H1 (cell line): Measurements from ENCODE around the gene CNTF.

ENCODE experiments used
- BRCA1 ChIP-seq: IDR thresholded peaks from 2 replicates; pipeline ENCODE4 v1.6.1; 2012; ENCODE audit warnings: low read depth, low read length, improper control_type of control experiment
- EZH2 ChIP-seq: fragments of 200-600 bp; sonication (generic); IDR thresholded peaks from 2 replicates; pipeline ENCODE4 v1.7.1; 2012; ENCODE audit warnings: low read depth, mild to moderate bottlenecking, moderate library complexity, low read length, inconsistent platforms; ENCODE audit not compliant: severe bottlenecking
- JUN ChIP-seq: IDR thresholded peaks from 2 replicates; pipeline ENCODE4 v1.6.1; 2011; ENCODE audit warnings: low read depth, mild to moderate bottlenecking, improper control_type of control experiment, low read length
- TF ChIP-seq, protein P1 (sequence below): IDR thresholded peaks from 2 replicates; pipeline ENCODE4 v1.6.1; 2011; ENCODE audit warnings: low read length, improper control_type of control experiment
- TF ChIP-seq, protein P2 (sequence below): IDR thresholded peaks from 2 replicates; pipeline ENCODE4 v1.6.1; 2012; ENCODE audit warnings: low read length, inconsistent platforms

DNA sequence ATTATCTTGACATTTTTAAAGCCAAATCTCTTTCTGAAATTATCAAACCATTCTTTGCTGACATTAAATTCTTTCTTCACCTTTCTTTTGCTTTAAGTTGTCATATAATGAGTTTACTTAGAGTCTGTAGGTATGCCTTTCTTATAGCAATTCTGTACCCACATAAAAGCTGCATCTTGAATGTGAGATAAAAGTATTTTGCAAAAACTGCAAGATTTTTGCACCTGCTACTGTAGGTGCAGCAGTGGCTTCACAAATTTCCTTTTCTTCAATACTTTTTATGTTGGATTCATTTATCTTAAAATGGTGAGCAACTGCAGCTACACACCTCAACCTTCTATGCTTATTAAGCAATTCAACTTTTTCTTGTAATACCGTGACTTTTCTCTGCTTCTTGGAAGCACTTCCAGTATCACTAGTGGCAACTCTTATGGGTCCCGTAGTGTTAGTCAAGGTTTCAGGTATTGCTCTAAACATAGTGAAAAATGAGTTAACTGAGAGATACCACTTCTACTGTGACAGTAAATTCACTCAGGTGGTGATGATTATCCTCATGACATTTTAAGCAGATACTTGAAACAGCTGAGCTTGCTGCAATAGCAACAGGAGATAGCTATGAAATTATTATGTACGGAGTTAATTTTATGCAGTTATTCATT is 24.9 kb upstream of the CNTF start:
- TF ChIP-seq, protein P1, sequence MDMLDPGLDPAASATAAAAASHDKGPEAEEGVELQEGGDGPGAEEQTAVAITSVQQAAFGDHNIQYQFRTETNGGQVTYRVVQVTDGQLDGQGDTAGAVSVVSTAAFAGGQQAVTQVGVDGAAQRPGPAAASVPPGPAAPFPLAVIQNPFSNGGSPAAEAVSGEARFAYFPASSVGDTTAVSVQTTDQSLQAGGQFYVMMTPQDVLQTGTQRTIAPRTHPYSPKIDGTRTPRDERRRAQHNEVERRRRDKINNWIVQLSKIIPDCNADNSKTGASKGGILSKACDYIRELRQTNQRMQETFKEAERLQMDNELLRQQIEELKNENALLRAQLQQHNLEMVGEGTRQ: no peak
- TF ChIP-seq EZH2 (no peak), BRCA1 (no peak), JUN (no peak)
- TF ChIP-seq, protein P2, sequence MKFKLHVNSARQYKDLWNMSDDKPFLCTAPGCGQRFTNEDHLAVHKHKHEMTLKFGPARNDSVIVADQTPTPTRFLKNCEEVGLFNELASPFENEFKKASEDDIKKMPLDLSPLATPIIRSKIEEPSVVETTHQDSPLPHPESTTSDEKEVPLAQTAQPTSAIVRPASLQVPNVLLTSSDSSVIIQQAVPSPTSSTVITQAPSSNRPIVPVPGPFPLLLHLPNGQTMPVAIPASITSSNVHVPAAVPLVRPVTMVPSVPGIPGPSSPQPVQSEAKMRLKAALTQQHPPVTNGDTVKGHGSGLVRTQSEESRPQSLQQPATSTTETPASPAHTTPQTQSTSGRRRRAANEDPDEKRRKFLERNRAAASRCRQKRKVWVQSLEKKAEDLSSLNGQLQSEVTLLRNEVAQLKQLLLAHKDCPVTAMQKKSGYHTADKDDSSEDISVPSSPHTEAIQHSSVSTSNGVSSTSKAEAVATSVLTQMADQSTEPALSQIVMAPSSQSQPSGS: no peak
